NCI-H460 (cell line): ENCODE data around the gene NRF1. TPM values are rescaled to one million over a fixed set of nuclear protein-coding genes. Genes with fewer than 3 reads are reported as not detected.
"Not testable (repeated sequence)": the region's sequence is repeated elsewhere in the genome, so short reads cannot be mapped to it uniquely, and the experiment has no call there.

Experiments
- DNase-seq: peaks from one replicate; pipeline ENCODE4 v3.0.0-alpha.2; 2016; ENCODE audit warnings: low read depth; ENCODE audit errors: extremely low read depth
- total RNA-seq: library from RNA; depleted of rRNA; stranded (reverse); fragments of >200 nt; shearing (Covaris generic); gene quantifications from 2 replicates; pipeline ENCODE4 v1.2.3, GENCODE V29; 2014

The NRF1 gene
- total RNA-seq, 1 experiment from 2014 or later: 14.8 TPM

DNA sequence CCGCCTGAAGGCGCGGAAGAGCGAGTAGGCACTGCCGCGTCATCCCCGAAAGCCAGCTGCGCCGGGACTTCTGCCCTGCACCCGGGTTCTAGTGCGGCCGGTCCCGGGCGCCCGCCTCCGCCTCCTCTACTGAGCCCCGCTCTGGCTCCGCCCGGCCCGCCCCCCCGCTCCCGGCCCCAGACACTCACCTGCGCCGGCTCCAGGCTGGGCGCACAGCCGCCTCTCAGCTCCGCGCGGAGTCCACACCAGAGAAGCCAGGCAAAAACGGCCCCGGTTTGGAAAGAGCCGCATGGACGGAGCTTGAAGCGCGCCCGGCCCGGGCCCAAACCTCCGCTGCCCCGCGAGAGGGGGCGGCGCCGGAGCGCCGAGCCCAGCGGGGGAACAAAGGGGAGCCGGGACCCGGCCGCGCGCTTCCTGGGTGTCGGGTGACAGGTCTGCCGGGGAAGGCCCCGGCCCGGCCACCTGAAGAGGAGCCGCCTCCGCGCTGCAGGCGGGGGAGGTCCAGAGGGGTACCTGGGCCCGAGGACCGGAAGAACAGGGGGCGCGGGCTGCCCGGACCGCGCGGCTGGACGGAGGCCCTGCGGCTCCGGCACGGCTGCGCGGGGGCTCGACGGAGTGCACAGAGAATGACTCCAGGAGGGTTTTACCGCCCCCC, 168.2 kb downstream of the NRF1 start:
- DNase-seq: peak; percentile 15

DNA sequence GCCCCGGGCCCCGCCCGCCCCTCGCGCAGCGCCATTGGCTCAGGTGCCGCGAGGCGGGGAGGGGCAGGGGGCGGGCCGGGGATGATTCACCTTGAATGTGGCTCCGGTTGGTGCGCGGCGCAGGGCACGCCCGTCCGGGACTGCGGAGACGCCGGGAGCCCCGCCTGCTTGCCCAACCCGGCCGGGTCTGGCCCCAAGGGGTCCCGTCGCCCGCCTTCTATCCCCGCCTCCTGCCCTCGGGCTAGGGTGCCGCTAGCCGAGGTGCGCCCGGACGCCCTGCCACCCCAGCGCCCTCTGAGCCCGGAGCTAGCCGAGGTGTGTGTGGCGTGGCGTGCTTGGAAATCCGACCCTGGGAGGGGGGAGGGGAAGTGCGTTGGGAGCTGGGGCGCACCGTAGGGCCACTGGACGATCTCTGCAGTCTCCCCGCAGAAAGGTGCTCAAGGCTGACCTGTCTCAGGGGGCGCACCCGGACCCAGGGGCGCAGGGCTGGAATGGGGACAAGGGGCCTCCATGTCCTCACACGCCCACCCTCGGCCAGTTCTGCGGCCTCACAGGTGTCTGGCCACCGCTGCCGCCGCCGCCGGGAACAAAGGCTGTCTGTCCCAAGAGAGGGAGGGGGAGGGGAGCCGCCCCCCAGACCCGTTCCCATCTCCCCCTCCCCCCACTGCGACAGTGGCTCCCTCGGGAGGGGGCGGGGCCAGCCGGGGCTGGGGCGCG, 168.9 kb downstream of the NRF1 start:
- peak; percentile 77 for DNase-seq

DNA sequence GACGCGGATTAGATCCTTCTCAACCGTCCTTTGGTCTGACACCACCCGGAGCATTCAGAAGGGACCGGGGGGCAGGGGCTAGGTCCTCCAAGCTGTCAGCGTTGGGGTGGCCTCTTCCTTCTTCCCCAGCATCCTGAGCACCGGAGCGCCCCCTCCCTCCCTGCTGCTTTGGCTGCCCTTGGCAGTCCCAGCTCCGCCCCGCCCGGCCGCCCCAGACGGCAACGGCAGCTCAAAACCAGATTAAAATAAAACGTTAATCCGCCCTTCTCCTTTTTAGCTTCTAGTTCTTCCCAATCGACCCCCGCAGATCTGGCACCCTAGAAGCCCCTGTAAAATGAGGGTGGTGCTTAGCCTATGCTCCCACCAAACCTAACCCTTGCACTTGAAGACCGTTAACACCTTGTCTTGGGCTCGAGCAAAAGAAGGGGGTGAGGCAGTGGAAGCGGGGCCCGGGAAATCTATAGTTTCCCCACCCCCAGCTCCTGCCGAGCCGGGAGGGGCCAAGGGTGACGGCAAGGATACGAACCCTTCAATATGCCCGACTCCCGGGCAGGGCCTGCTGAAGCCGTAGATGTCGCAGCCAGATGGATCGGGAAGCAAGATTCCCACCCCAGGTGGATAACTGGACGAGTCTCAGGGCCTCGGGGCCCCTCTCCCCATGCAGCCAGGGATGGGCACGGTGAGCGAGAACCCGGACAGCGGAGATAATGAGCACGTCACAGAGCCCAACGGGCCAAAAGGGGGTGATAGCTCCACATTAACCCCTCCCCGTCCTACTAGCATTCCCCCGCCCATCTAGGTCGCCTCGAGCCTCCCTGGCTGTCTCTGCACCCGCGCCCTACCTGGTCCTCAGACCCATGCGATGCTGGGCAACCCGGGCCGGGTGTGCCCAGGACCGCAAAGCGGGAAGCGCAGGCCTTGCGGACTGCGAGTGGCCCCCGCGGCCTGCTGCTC, 169.7 kb downstream of the NRF1 start:
- DNase-seq: no peak

DNA sequence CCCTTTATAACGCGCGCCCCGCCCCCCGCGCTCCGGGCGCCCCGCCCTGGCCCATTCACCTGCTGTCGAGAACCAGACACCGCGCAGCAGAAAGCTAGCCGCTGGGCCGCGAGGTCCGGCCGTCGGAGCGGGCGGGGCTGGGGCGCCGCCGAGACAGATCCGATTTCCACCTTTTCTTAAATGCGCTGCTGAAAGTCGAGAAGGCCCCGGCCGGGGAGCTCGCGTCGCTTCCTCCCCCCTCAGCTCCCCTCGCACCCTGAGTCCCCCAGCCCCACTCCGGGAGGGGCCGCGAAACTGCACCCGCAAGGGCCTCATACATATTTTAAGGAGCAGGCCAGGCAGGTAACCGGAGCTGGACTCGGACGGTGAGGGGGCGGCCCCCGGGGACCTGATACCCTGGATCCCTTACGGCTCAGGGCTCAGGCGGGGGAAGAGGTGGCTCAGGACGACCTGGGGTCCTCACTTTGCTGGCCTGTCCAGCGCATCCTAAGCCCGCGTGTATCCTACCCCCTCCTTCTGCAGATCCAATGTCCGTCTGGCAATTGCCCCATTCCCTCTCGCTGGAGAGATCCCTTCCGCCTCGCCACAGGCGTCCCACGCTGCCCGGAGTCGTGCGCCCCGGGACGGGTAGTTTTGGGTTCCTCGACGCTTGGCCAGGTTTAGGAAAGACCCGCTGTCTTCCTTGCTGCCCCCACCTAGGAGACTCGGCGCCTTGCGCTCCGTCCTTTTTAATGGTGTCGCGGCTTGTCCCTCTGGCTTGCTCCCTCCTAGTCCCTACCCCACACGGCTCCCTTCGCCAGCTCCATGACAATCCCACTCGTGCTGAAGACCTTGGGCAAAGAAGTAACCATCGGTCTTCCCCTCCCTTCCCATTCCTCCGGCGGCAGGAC, 170.7 kb downstream of the NRF1 start:
- DNase-seq: no peak

DNA sequence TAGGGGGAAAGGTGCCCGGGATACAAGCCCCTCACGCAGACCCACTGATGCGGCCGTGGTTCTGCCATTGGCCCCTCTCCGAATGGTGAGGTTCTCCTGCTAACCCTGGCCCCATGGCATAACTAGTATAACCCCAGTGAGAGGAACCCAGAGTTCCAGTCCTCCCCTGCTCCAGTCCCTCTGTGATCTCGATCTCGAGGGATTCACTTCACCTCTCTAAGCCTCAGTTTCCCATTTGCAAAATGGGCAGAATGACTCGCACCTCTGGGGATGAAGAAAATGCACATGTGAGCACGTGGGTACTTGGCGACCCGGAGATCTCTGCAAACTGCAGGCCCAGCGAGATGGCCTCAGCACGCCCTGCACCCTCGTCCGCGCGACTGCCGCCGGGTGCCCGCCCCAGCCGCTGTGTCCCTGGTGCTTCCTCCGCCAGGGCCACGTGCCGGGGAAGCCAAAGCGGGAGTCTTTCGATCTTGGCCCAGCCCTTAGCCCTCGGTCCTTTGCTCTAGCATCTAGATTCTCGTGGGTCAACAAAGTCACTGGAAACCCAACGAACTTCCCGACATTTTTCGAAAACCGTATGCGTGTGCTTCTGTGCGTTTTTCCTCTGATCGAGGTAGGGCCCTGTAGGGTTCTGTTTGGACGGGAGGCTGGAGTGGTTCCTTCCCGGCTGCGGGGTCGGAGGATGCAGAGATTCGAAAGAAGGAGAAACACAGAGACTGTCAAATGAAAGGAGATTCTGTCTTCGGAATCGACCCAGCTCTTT, 171.5 kb downstream of the NRF1 start:
- no peak for DNase-seq

DNA sequence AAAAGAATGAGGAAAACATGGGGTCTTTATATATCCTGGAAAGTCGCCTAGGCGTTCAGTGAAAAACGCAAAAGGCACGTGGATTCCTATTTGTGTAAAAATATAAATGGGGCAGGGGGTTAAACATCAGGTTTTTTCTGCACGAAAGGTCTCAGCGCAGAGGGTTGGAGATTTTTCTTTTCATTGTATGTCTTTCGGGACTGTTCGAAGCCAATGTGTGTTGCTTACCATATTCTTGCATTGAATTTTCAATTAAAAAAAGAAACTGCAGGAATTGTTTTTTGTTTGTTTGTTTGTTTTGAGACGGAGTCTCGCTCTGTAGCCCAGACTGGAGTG, 172.0 kb downstream of the NRF1 start:
- DNase-seq: no peak

DNA sequence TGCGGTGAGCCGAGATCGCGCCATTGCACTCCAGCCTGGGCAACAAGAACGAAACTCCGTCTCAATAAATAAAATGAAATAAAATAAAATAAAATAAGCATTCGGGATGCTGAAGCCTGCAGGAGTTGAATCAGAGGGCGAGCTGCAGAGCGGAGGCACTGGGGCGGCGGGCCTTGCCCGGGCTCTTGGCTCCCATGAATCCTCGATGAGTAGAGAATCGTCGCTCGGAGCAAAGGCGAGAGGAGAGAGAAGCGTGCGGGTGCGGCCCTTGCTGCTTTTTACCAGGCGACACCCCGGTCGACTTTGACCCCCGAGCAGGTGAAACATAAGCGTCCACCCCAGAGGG, 172.9 kb downstream of the NRF1 start:
- no peak for DNase-seq

DNA sequence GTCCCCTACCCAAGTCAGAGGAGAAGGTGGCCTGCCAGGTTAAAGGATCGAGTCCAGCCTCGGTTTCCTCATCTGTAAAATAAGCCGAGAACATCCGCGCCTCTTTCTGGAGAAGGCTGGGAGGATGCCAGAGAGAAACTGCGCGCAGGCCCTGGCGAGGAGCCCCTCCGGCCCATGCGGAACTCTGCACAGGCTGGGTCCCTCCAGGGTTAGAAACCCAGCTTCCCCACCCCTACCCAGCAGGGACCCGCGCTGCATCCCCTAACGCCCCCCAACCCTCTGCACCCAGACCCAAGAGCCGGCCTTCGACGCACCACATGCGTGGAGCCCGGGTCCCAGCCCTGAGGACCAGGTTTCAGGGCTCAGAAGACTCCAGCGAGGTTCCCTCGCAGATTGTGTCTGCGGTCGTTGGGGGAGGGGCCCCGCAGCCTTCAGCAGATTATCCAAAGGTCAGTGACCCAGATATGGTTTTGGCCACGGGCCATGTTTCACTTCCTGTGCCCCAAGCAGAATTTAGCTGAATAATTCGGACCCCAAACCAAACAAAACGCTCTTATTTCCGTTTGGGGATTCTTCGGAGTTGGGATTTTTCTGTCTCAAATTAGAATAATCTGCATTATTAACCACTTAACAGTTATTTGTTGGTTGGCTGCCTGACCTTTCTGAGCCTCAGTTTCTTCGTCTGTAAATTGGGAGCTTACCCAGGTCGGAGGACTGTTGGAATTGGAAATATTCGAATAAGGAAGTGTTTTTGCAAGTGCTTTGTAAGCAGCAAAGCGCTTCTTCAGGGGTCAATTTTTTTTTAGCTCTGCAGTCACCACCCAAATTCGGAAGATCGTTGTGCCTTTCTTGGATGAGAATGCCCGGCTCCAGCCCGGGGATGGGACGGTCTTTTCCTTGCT, 173.5 kb downstream of the NRF1 start:
- DNase-seq: no peak

DNA sequence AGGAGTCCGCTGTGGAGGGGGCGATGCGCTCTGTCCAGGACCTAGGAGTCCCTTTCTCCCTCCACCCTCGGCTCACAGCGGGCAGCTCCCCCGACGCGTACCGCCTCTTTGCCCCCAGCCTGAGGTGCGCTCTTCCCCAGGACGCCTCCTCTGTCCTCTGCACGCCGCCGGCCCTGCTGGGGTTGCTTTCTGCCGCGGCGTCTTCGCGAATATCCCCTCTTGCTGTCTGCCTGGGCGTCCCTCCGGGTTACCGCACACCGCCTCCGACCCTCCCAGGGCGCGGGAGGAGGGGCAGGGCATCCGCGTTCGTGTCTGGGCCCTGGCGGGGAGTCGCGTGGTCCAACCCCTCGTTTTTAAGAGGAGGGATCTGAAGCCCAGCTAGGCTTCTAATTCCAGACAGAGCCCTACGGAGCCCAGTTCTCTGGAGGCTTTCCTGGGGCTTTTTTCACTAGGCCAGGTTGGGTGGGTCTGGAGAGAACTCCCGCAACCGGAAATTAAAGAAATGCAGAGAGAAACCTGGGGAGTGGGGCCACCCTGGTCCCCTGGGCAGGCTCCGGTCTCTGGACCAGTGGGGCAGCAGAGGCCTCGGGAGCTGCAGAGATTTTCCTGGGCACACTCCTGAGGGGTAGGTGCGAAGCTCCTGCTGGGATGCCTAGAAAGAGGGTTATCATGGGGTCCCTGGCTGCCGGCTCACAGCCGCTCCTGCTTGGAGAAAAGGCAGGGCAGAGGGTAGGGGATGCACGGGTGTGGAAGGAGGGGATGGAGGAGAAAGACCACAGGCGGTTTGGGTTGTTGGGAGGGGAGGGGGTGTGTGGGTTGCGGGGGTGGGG, 174.4 kb downstream of the NRF1 start:
- DNase-seq: no peak

DNA sequence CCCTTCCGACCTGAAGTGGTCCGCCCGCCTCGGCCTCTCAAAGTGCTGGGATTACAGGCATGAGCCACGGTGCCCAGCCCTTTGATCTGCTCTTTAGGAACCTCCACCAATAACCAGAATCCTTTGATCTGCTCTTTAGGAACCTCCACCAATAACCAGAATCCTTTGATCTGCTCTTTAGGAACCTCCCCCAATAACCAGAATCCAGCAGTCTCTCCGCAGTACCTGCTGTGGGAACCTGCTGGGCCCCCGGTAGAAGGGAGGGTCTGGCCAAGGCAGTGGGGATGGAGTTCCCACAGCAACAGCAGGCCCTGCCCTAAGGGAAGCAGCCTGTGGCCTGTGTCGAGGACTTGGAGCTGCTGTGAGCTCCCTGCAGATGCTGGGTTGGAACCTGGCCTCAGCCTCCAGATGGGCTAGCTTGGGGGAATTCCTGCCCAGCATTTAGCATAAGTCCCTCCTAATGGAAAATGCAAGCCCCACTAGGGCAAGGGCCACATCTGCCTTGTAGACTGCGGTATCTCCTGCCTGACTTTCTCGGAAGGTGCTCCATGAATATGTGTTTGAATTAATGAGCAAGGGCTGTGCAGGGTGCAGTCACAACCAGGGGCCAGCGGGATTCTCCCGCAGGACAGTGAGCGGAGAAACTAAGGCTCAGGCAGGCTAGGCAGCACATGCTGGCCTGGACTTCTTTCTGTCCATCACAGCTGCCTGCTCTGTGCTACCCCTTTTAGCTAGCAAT, 175.5 kb downstream of the NRF1 start:
- no peak for DNase-seq

DNA sequence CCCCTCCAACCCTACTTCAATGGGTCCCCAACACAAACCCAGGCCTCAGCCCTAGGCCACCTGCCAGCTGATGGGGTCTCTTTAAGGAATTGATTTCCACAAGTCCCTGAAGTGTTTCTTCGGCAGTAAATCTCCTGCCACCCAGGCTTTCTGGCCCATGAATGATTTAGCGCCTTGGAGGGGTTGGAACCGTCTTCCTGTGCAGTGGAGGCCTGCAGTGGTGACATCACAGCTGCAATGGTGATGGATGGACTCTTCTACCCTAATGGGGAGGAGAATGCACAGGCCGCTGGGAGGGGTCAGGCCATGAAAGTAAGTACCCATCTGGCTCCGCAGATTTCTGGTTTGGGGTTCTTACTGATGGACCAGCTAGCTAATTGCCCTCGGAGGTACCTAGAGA, 177.5 kb downstream of the NRF1 start:
- no peak for DNase-seq

DNA sequence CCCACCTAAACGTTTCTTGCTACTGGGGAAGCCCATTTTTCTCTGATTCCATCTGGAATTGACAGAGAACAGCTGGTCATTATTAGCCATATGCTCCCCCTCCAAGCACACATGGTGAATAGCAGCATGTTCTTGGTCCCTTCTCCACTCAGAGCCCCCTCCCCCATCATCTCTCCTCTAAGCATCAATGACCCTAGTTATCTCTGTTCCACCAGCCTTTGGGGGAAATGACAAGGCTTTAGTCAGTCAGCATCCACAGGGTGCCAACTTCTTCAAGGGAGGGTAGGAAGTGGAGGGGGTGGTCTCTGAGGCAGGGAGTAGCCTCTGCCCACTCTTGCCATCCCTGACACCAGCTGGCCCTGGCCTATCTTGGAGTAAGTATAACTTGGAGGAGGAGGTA, 178.1 kb downstream of the NRF1 start:
- no peak for DNase-seq

DNA sequence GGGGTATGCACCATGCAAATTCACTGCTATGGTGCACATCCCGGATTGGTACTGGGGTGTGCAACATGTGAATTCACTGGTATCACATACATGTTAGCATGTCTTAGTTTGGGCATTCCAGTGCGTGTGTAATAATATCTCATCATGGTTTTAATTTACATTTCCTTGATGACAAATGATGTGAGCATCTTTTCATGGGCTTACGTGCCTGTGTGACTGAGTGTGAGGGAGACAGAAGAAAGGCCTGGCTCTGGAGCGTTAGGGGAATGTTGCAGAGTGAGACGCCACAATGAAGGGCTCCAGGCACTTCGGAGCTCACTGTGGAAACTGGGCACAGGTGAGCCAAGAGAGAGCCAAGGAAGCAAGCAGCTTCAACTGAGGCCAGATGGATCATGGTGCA, 178.6 kb downstream of the NRF1 start:
- no peak for DNase-seq

DNA sequence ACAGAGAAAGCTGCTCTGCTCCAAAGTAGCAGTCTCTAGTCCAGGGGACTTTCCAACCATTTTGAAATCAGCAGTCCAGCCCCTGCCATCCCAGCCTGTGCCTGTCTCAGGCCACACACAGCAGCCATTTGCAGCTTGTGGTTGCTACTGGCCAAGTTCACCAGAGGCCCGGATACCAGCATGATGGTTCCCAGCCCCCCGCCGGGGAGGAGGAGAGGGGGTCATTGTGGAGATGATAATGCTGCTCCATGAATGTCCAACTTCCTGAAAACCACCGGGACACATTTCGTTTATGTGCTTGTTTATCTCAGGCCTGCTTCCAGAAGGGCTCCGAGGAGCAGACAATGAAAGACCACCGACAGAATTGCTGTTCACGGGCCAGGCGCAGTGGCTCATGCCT, 181.2 kb downstream of the NRF1 start:
- no peak for DNase-seq

DNA sequence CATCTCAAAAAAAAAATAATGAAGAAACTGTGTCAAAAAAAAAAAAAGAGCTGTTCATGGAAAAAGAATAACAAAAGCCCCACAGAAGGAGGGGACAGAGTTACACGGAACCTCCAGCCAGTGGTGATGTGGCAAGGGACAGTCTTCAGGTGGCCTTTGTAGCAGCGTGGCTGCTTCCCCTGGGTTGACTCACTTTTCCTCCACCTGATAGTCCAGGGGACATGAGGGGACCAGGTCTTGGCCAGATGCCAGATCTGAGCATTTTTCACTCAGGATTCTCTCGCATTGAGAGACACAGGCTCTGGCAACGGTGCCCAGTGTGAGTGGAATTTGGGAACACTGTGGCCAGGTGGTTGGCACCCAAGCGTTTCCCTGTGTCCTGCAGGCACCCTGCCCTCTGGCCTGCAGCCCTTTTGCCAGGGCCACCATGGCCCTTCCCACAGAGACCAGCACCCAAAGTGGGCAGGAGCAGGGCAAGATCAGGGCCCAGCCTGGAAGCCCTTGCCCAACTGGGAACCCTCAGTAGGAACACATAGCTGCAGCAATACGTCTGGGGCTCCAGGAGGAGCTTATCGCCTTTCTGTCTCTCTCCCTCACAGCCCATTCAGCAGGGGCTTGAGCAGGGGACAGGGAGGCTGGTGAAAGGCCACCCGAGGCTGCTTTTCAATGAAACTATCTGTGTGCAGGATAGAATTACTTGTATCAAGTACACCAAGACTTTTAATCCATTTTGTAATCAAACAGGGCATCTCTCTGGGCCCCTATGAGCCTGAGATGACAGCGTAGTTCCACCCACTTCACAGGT, 182.2 kb downstream of the NRF1 start:
- DNase-seq: no peak

DNA sequence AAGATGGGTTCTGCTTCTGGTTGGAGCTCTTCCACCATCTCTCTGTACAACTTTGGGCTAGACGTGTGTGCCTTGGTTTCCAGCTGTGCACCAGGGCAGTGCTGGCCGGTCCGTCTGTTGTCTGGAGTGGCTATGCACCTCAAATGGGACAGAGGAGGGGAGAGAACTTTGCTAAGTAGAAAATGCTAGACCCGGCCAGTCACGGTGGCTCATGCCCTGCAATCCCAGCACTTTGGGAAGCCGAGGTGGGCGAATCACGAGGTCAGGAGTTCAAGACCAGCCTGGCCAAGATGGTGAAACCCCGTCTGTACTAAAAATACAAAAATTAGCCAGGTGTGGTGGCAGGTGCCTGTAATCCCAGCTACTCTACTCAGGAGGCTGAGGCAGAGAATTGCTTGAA, 182.9 kb downstream of the NRF1 start:
- DNase-seq: not testable (repeated sequence)
